ENCODE results near the gene SLC37A2. TPM values are rescaled to one million over a fixed set of nuclear protein-coding genes. Genes with fewer than 3 reads are reported as not detected.

SLC37A2 gene
- total and polyA plus RNA-seq, 2 of the 13 experiments (the other 11 are each of a cell fraction or from before 2014, with no cell fraction given) = 4.6 to 7.1 TPM

- TF ChIP-seq E2F5 (CRISPR knock-in tag; conservative IDR thresholded peaks at IDR 0.05) (peak; percentile 91), ATF7 (IDR thresholded peaks at IDR 0.05) (no peak), ATF7 (CRISPR knock-in tag; IDR thresholded peaks at IDR 0.05) (no peak), TOE1 (CRISPR knock-in tag; IDR thresholded peaks at IDR 0.05) (no peak), IRF9 (CRISPR knock-in tag; IDR thresholded peaks at IDR 0.05; ENCODE audit: borderline replicate concordance) (0 out of 2 replicates have a peak, but pooled peaks have one; percentile 25), MTF2 (CRISPR knock-in tag; IDR thresholded peaks at IDR 0.05; ENCODE audit: borderline replicate concordance) (no peak; the same call in 1 of the 2 replicates), UBTF (CRISPR knock-in tag; IDR thresholded peaks at IDR 0.05) (peak; percentile 92), HES4 (CRISPR knock-in tag; IDR thresholded peaks at IDR 0.05; ENCODE audit: borderline replicate concordance) (no peak), MIER2 (CRISPR knock-in tag; IDR thresholded peaks at IDR 0.05) (no peak), TGIF2 (CRISPR knock-in tag; IDR thresholded peaks at IDR 0.05) (peak; percentile 60; the same call in 1 of the 2 replicates), TFDP2 (CRISPR knock-in tag; IDR thresholded peaks at IDR 0.05) (peak; percentile 91), ZNF556 (CRISPR knock-in tag; IDR thresholded peaks at IDR 0.05; ENCODE audit: borderline replicate concordance) (no peak), JARID2 (CRISPR knock-in tag; IDR thresholded peaks at IDR 0.05; ENCODE audit: insufficient replicate concordance) (no peak), ZNF609 (CRISPR knock-in tag; IDR thresholded peaks at IDR 0.05; ENCODE audit: borderline replicate concordance) (no peak), ZNF883 (CRISPR knock-in tag; IDR thresholded peaks at IDR 0.05; ENCODE audit: not compliant biosample characterization) (no peak), SP1 (IDR thresholded peaks at IDR 0.05) (no peak), SP1 (CRISPR knock-in tag; IDR thresholded peaks at IDR 0.05) (peak; percentile 31), KLF15 (CRISPR knock-in tag; IDR thresholded peaks at IDR 0.05; ENCODE audit: borderline replicate concordance) (no peak)
- TF ChIP-seq, protein P1, sequence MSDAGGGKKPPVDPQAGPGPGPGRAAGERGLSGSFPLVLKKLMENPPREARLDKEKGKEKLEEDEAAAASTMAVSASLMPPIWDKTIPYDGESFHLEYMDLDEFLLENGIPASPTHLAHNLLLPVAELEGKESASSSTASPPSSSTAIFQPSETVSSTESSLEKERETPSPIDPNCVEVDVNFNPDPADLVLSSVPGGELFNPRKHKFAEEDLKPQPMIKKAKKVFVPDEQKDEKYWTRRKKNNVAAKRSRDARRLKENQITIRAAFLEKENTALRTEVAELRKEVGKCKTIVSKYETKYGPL (CRISPR knock-in tag; IDR thresholded peaks at IDR 0.05) = no peak
These were observed at the start of gene SLC37A2 (continued) for GRCh38 chr11:125062931-125063428.
